Esophagus muscularis mucosa (tissue), 4 donors: ENCODE data around the gene RRP36.

Source experiments
- EP300 ChIP-seq: sonication (generic); formaldehyde crosslinking; IDR thresholded peaks from one replicate; pipeline ENCODE4 v1.6.1; 2017; ENCODE audit warnings: antibody characterized with exemption
- POLR2A ChIP-seq: fragments of 450-650 bp; IDR thresholded peaks from one replicate; pipeline ENCODE4 v1.6.1; 2017; ENCODE audit warnings: antibody characterized with exemption, moderate library complexity, mild to moderate bottlenecking, low read depth
- POLR2AphosphoS5 ChIP-seq, 2 donors: sonication (generic); formaldehyde crosslinking; IDR thresholded peaks; one replicate each; pipeline ENCODE4 v1.6.1; 2017; ENCODE audit warnings: antibody characterized with exemption in 2 of 2
- TF ChIP-seq, protein P1 (sequence below), 3 experiments: fragments of 200-600 bp in 2 of 3; fragments of 450-650 bp in 1 of 3; sonication (generic) in 2 of 3; IDR thresholded peaks; one replicate each; pipeline ENCODE4 v1.5.1; 2017 to 2019; ENCODE audit warnings: antibody characterized with exemption in 3 of 3, mild to moderate bottlenecking in 2 of 3, moderate library complexity in 1 of 3

DNA sequence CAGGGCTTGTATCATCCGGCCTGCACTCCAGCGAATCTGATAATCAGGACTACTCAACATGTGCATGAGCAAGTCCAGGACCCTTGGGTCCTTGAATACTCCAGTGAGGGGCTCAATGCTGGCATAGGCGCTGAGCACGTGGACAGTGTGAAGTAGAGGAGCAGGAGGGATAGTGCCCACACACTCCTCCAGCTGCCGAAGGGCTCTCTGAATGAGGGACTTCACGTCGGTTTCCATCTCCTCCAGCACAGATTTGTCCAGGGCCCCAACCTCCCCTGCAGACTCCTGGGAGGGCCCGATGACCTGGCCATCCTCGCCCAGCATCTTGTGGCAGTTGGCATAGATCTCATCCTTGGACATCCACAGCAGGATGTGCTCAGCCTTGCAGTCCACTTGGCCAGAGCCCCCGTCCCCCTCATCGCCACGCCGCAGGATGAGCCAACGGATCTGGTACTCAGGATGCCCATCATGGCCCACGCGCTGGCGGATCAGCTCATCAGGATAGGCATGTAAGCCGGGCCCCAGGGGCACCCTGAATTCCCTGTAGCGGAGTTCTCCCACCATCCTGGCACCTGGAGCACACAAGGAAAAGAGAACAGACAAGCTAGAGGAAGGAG is 30.9 kb downstream of the RRP36 start:
- TF ChIP-seq, protein P1, sequence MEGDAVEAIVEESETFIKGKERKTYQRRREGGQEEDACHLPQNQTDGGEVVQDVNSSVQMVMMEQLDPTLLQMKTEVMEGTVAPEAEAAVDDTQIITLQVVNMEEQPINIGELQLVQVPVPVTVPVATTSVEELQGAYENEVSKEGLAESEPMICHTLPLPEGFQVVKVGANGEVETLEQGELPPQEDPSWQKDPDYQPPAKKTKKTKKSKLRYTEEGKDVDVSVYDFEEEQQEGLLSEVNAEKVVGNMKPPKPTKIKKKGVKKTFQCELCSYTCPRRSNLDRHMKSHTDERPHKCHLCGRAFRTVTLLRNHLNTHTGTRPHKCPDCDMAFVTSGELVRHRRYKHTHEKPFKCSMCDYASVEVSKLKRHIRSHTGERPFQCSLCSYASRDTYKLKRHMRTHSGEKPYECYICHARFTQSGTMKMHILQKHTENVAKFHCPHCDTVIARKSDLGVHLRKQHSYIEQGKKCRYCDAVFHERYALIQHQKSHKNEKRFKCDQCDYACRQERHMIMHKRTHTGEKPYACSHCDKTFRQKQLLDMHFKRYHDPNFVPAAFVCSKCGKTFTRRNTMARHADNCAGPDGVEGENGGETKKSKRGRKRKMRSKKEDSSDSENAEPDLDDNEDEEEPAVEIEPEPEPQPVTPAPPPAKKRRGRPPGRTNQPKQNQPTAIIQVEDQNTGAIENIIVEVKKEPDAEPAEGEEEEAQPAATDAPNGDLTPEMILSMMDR (IDR thresholded peaks at IDR 0.05): no peak
- TF ChIP-seq POLR2A (no peak), POLR2AphosphoS5 (IDR thresholded peaks at IDR 0.05) (no peak), EP300 (no peak)
